Upper lobe of left lung (tissue), 4 donors: ENCODE results near the gene AP2A2.

ENCODE experiments used
- POLR2A ChIP-seq, 4 donors: fragments of 450-650 bp; IDR thresholded peaks; one replicate each; pipeline ENCODE4 v1.5.1; 2016 to 2017; ENCODE audit warnings: antibody characterized with exemption in 4 of 4, mild to moderate bottlenecking in 2 of 4
- TF ChIP-seq, protein P1 (sequence below), 6 experiments: fragments of 450-650 bp in 4 of 6; fragments of 200-600 bp in 2 of 6; sonication (generic) in 2 of 6; IDR thresholded peaks; one replicate each; pipeline ENCODE4 v1.5.1; 2016 to 2019; ENCODE audit warnings: antibody characterized with exemption in 6 of 6

DNA sequence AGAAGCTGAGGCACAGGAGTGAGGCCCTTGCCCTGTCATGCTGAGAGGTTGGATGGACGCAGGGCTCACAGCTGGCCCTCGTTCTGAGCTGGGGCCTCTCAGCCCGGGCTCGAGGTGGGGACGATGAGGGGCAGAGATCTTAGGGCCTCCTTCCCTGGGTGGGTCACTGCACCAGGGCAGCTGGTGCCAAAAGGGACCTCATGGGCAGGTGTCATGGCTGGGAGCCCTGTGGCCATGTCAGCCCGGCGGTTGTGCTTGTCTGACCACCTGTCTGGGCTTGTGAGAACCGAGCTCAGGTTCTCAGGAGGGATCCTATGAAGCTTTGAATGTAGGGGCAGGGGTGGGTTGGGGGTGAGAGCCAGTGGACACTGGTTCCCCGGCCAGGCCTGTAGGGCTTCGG lies 112.7 kb downstream of the AP2A2 start:
- no peak for TF ChIP-seq POLR2A (IDR thresholded peaks at IDR 0.05)
- TF ChIP-seq, protein P1, sequence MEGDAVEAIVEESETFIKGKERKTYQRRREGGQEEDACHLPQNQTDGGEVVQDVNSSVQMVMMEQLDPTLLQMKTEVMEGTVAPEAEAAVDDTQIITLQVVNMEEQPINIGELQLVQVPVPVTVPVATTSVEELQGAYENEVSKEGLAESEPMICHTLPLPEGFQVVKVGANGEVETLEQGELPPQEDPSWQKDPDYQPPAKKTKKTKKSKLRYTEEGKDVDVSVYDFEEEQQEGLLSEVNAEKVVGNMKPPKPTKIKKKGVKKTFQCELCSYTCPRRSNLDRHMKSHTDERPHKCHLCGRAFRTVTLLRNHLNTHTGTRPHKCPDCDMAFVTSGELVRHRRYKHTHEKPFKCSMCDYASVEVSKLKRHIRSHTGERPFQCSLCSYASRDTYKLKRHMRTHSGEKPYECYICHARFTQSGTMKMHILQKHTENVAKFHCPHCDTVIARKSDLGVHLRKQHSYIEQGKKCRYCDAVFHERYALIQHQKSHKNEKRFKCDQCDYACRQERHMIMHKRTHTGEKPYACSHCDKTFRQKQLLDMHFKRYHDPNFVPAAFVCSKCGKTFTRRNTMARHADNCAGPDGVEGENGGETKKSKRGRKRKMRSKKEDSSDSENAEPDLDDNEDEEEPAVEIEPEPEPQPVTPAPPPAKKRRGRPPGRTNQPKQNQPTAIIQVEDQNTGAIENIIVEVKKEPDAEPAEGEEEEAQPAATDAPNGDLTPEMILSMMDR (IDR thresholded peaks at IDR 0.05): no peak
